Panc1 (cell line): ENCODE results near the gene MTREX. TPM values are rescaled to one million over a fixed set of nuclear protein-coding genes. Genes with fewer than 3 reads are reported as not detected.

Source experiments
- ATAC-seq: fragments of 200-7000 bp; cut with Tn5 transposase; 2 replicates; pipeline ENCODE4 v1.9.1; 2020; ENCODE audit warnings: mild to moderate bottlenecking, moderate library complexity
- BruUV-seq: library from RNA; stranded (reverse); fragments of 400-500 nt; replicated peaks from 2 replicates; lab custom pipeline; 2021; lab: Mats Ljungman, UMichigan
- CTCF ChIA-PET: fragments of 300-600 bp; sonication (Branson Sonifier 250); formaldehyde crosslinking; loops from one replicate; lab custom pipeline; 2022; ENCODE audit warnings: antibody characterized with exemption; lab: Charles Lee
- POLR2A ChIA-PET: fragments of 300-600 bp; sonication (Branson Sonifier 250); formaldehyde crosslinking; loops from one replicate; lab custom pipeline; 2022; ENCODE audit warnings: antibody characterized with exemption; lab: Charles Lee
- DNase-seq: peaks from one replicate; pipeline ENCODE4 v3.0.0-alpha.2; 2010; ENCODE audit warnings: low read depth, low spot score
- H3K27ac ChIP-seq: 2 replicates; pipeline ENCODE4 v1.5.1; 2011; ENCODE audit warnings: mild to moderate bottlenecking, low read length, inconsistent platforms
- H3K27me3 ChIP-seq: fragments of 200-500 bp; sonication (Bioruptor generic); 2 replicates; pipeline ENCODE4 v1.6.0; 2014; ENCODE audit warnings: low read length, inconsistent platforms; ENCODE audit not compliant: control insufficient read depth, insufficient read depth
- H3K36me3 ChIP-seq: fragments of 200-500 bp; sonication (Bioruptor generic); 2 replicates; pipeline ENCODE4 v1.5.1; 2014; ENCODE audit warnings: inconsistent platforms, mild to moderate bottlenecking, low read length, moderate library complexity; ENCODE audit not compliant: control insufficient read depth, insufficient read depth
- H3K4me1 ChIP-seq: 2 replicates; pipeline ENCODE4 v1.5.1; 2011; ENCODE audit warnings: inconsistent platforms, mild to moderate bottlenecking, low read length, moderate library complexity; ENCODE audit not compliant: control insufficient read depth, insufficient read depth
- H3K4me3 ChIP-seq, 2 experiments: 2 replicates each; pipeline ENCODE4 v1.5.1; 2011 to 2012; ENCODE audit warnings: low read depth in 2 of 2, low read length in 2 of 2, mild to moderate bottlenecking in 2 of 2, inconsistent platforms in 1 of 2, moderate library complexity in 1 of 2
- H3K9me3 ChIP-seq: fragments of 200-500 bp; sonication (Bioruptor generic); 2 replicates; pipeline ENCODE4 v1.5.1; 2014; ENCODE audit warnings: low read depth, mild to moderate bottlenecking, inconsistent platforms, low read length, moderate library complexity; ENCODE audit not compliant: control insufficient read depth, insufficient read depth
- POLR2AphosphoS5 ChIP-seq: IDR thresholded peaks from 2 replicates; pipeline ENCODE4 v1.6.1; 2012; ENCODE audit warnings: mild to moderate bottlenecking, low read depth, low read length, moderate library complexity
- SIN3A ChIP-seq: IDR thresholded peaks from 2 replicates; pipeline ENCODE4 v1.6.1; 2012; ENCODE audit warnings: low read depth, mild to moderate bottlenecking, low read length, moderate library complexity, borderline replicate concordance; ENCODE audit not compliant: insufficient read depth
- TCF7L2 ChIP-seq: IDR thresholded peaks from 2 replicates; pipeline ENCODE4 v1.6.1; 2011; ENCODE audit warnings: mild to moderate bottlenecking, low read depth, low read length, inconsistent platforms
- in situ Hi-C: cut with HindIII; loops from 2 replicates; pipeline ENCODE4 v1.10.0; 2016; ENCODE audit warnings: low sequenced_read_pairs, low pct_unique_long_range_greater_than_20kb
- intact Hi-C: fragments of 100-400 bp; cut with micrococcal nuclease; formaldehyde crosslinking; loops from one replicate; pipeline ENCODE4 v1.10.0; 2022; ENCODE audit not compliant: unreplicated experiment
- total RNA-seq: library from RNA; stranded (reverse); gene quantifications from one replicate; pipeline ENCODE4 v1.2.1, GENCODE V29; 2021; ENCODE audit not compliant: unreplicated experiment
- TF ChIP-seq, protein P1 (sequence below): fragments of 450-650 bp; IDR thresholded peaks from 2 replicates; pipeline ENCODE4 v1.5.1; 2017; ENCODE audit warnings: mild to moderate bottlenecking
- TF ChIP-seq, protein P2 (sequence below), 2 experiments: IDR thresholded peaks; 2 replicates each; pipeline ENCODE4 v1.6.1; 2011 to 2012; ENCODE audit warnings: low read depth in 2 of 2, control low read depth in 1 of 2, low read length in 1 of 2, mild to moderate bottlenecking in 1 of 2, moderate library complexity in 1 of 2; ENCODE audit not compliant: insufficient read depth in 1 of 2

Gene MTREX
- total RNA-seq, 1 experiment from 2014 or later: 97.0 TPM

DNA sequence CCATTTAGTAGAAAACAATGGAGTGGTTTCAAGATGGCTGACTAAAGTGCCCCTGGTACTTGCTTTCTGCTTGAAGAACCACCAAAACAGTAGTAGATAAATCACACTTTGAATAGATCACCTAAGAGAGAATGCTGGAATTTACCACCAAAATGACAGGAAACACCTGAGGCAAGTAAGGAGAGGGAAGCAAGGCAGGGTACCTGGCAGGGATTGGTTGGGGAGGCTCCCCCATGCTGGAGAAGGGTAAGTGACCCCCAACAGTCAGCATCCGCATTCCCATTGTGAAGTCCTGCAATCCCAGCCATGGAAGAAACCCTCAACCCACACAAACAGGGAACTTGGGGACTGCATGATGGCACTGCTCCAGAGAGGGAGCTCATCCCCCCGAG, 121.4 kb downstream of the MTREX start:
- TF ChIP-seq, protein P1, sequence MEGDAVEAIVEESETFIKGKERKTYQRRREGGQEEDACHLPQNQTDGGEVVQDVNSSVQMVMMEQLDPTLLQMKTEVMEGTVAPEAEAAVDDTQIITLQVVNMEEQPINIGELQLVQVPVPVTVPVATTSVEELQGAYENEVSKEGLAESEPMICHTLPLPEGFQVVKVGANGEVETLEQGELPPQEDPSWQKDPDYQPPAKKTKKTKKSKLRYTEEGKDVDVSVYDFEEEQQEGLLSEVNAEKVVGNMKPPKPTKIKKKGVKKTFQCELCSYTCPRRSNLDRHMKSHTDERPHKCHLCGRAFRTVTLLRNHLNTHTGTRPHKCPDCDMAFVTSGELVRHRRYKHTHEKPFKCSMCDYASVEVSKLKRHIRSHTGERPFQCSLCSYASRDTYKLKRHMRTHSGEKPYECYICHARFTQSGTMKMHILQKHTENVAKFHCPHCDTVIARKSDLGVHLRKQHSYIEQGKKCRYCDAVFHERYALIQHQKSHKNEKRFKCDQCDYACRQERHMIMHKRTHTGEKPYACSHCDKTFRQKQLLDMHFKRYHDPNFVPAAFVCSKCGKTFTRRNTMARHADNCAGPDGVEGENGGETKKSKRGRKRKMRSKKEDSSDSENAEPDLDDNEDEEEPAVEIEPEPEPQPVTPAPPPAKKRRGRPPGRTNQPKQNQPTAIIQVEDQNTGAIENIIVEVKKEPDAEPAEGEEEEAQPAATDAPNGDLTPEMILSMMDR: no peak
- no peak for TF ChIP-seq TCF7L2
- TF ChIP-seq, protein P2, sequence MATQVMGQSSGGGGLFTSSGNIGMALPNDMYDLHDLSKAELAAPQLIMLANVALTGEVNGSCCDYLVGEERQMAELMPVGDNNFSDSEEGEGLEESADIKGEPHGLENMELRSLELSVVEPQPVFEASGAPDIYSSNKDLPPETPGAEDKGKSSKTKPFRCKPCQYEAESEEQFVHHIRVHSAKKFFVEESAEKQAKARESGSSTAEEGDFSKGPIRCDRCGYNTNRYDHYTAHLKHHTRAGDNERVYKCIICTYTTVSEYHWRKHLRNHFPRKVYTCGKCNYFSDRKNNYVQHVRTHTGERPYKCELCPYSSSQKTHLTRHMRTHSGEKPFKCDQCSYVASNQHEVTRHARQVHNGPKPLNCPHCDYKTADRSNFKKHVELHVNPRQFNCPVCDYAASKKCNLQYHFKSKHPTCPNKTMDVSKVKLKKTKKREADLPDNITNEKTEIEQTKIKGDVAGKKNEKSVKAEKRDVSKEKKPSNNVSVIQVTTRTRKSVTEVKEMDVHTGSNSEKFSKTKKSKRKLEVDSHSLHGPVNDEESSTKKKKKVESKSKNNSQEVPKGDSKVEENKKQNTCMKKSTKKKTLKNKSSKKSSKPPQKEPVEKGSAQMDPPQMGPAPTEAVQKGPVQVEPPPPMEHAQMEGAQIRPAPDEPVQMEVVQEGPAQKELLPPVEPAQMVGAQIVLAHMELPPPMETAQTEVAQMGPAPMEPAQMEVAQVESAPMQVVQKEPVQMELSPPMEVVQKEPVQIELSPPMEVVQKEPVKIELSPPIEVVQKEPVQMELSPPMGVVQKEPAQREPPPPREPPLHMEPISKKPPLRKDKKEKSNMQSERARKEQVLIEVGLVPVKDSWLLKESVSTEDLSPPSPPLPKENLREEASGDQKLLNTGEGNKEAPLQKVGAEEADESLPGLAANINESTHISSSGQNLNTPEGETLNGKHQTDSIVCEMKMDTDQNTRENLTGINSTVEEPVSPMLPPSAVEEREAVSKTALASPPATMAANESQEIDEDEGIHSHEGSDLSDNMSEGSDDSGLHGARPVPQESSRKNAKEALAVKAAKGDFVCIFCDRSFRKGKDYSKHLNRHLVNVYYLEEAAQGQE (IDR thresholded peaks at IDR 0.05; ENCODE audit: insufficient read depth in 1 of 2, low read depth in 2 of 2, low read length in 1 of 2): no peak
- TF ChIP-seq POLR2AphosphoS5: no peak
- no peak for TF ChIP-seq SIN3A
- ATAC-seq (no peak), DNase-seq (no peak)
- CTCF ChIA-PET: interaction anchor here (0.6 kb wide), 1 partner anchor 126 kb away, joined by 3 read pairs; no protein-coding TSS in a partner anchor
- H3K9me3 ChIP-seq: no peaks in the 10 kb centered on the region
- no peaks in the 10 kb centered on the region for H3K4me1 ChIP-seq
- no peaks in the 10 kb centered on the region for H3K27me3 ChIP-seq
- in situ Hi-C loops (no loop called here), intact Hi-C loops (loop anchor here (10.0 kb wide), 1 partner anchor 106 kb away; the partner anchor contains the start of gene PLPP1)
- BruUV-seq: no TSS peak
- POLR2A ChIA-PET: no interaction called here
- peaks cover 12% of the 10 kb centered on the region for H3K36me3 ChIP-seq
- H3K27ac ChIP-seq: no peak overlapping the region
- H3K4me3 ChIP-seq: no peak overlapping the region

DNA sequence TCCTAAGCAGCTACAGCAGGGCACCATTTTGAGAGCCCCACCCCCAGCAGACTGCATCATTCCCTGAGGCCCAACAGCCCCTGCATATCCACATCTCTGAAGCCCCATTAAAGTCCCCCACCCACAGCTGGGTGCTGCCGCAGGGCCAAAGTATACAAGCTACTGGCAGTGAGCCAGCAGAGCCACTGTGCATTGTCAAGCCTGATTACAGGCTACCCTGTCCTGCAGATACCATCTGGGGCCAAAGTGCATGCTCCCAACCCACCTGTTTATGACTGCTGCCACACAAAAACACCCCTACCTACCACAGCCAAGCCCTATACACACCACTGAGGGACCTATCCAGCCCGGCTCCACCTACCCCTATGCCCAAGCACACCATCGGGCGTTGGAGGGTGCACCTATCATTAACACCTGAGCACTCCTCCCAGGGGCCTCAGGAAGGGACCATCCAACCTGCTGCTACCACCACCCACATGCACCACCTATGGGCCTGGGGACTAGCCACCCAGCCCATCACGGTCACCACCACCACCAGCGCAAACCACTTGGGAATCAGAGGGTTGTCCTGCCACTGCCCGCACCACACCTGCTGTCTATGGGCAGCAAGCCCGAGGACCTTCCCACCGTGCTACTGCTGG, 121.9 kb downstream of the MTREX start:
- Histone ChIP-seq H3K9me3 (no peaks in the 10 kb centered on the region), H3K4me3 (no peak overlapping the region), H3K4me1 (no peaks in the 10 kb centered on the region), H3K27ac (no peak overlapping the region), H3K27me3 (no peaks in the 10 kb centered on the region), H3K36me3 (peaks cover 12% of the 10 kb centered on the region)
- CTCF ChIA-PET: interaction anchor here (0.6 kb wide), 1 partner anchor 126 kb away, joined by 3 read pairs; no protein-coding TSS in a partner anchor
- BruUV-seq: no TSS peak
- POLR2A ChIA-PET: no interaction called here
- DNase-seq (no peak), ATAC-seq (peak; percentile 37)
- TF ChIP-seq POLR2AphosphoS5 (peak; percentile 45; the same call in 1 of the 2 replicates), SIN3A (no peak)
- intact Hi-C loops: loop anchor here (10.0 kb wide), 1 partner anchor 105 kb away; the partner anchor contains the start of gene PLPP1
- in situ Hi-C loops: no loop called here

DNA sequence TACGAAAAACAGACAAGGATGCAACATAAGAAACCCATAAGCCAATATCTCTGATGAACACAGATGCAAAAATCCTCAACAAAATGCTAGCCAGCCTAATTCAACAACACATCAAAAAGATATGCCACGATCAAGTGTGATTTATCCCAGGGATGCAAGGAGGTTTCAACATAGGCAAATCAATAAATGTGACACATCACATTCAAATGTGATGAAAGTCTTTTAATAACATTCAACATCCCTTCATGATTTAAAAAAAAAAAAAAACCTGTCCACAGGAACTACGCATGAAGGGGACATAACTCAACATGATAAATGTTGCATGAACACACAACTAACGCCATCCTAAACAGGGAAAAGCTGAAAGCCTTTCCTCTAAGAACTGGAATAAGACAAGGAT, 124.8 kb downstream of the MTREX start:
- POLR2A ChIA-PET: no interaction called here
- ATAC-seq (no peak), DNase-seq (no peak)
- CTCF ChIA-PET: no interaction called here
- BruUV-seq: no TSS peak
- TF ChIP-seq, protein P1: no peak
- TF ChIP-seq POLR2AphosphoS5 (no peak), SIN3A (no peak), TCF7L2 (no peak)
- TF ChIP-seq, protein P2 (IDR thresholded peaks at IDR 0.05; ENCODE audit: insufficient read depth in 1 of 2, low read depth in 2 of 2, low read length in 1 of 2): no peak
- Histone ChIP-seq H3K27me3 (no peaks in the 10 kb centered on the region), H3K4me3 (no peak overlapping the region), H3K27ac (no peak overlapping the region), H3K36me3 (no peaks in the 10 kb centered on the region), H3K9me3 (no peaks in the 10 kb centered on the region), H3K4me1 (peaks cover 6% of the 10 kb centered on the region)
- intact Hi-C loops (no loop called here), in situ Hi-C loops (no loop called here)
